Stimulated activated CD8-positive, alpha-beta memory T cell treated with anti-CD3 and anti-CD28 coated beads, Interleukin-2, amount 100 ng/mL, for 48 hours (primary cell): Measurements from ENCODE around the gene ALOX12B.
"Not testable (repeated sequence)": the region's sequence is repeated elsewhere in the genome, so short reads cannot be mapped to it uniquely, and the experiment has no call there.

ENCODE experiments used
- DNase-seq, 2 donors: peaks; one replicate each; pipeline ENCODE4 v3.0.0-alpha.2; 2020; ENCODE audit warnings: low read depth in 2 of 2

The ALOX12B gene

GRCh38 chr17:8082292-8082691 lies 5.2 kb downstream of the ALOX12B start:
- DNase-seq: no peak

GRCh38 chr17:8081876-8082275 lies 5.6 kb downstream of the ALOX12B start:
- no peak for DNase-seq

DNA sequence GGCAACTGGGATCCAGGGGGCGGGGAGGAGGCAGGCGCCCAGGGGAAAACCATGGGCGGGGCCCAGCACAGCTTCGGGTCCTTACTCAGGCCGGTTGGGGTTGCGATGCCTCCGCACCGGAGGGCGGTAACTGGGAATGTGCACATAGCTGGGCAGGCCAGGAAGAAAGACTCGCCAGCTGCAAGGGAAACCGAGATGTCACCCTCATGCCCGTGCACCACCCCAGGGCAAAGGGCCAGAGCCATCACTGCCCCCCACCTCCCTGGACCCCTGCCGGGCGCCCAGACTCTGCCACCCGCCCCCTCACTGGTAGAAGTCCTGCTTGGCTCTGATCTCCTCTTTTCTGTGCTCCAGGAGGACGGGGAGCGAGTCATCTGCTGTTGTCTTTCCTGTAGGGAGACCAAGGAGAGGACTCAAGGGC lies 6.7 kb downstream of the ALOX12B start:
- DNase-seq: no peak

GRCh38 chr17:8080208-8080798 lies 7.2 kb downstream of the ALOX12B start:
- no peak for DNase-seq

- DNase-seq: peak; percentile 71 to 78
Measured at GRCh38 chr17:8079291-8080207, 8.0 kb downstream of the ALOX12B start.

- DNase-seq: not testable (repeated sequence)
Measured at GRCh38 chr17:8077939-8078338, 9.6 kb downstream of the ALOX12B start.

DNA sequence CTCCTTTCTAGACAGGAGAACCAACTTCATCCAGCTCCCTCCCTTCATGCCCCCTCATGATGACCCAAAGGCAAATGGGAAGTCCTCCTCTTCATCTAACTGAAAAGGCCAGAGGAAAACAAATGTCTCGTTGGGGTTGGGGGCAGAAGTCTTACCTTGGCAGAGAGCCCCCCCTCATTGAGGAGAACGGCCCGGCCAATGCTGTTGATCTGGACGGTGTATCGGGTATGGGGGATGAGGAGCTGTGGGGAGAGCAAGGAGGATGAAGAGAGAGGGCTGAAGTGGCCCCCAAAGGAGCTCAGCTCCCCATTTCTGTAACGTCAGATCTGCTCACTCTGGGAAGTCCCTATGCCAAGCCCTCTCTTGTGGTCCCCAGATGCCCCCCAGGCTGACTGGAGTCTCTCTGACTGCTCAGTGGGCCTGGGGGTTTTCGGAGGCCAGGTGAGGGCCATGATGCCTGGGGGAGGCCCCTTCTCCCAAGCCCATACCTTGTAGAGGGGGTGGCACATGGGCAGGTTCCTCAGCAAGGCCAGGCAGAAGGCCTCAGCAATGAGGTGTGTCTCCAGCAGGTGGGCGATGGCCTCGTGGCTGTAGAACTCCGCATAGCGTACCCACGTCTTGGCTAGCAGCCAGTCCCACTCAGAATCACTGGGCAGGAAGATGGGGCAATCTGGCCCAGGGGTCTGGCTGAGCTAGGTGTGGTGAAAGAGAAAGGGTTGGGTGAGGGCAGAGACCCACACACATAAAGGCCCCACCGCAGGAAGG lies 10.8 kb downstream of the ALOX12B start:
- no peak for DNase-seq

DNA sequence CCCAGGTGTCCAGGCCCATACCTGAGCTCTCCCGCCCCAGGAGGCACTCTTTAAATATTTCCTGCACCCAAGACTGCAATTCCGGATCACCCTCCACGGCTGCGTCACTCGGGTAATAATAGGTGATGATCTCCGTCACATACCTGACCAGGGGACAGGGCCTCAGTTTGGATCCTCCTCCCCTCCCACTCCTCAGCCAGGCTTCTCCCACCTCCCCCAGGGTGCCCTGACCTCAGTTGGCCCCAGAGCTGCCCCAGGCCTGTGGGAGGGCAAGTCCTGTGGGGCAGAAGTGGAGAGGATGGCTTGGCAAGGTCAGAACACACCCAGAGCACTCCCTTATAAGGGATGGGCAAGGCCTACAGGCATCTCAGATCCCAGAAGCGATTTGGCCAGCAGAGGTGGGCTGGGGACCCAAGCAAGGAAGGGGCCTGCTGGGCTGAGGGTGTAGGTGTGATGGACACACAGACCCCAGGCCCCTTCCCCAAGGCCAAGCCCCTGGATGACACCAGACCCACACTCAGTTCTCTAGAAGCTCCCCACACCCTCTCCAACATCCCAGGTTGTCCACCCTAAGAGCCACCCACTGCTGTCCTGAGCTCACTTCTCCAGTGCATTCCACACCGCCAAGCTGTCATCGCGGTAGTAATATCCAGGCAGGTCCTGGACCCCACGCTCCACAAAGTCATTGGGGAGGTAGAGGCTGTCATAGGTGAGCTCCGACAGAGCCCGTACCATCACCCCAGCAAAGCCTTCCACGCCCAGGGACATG lies 11.8 kb downstream of the ALOX12B start:
- DNase-seq: no peak

DNA sequence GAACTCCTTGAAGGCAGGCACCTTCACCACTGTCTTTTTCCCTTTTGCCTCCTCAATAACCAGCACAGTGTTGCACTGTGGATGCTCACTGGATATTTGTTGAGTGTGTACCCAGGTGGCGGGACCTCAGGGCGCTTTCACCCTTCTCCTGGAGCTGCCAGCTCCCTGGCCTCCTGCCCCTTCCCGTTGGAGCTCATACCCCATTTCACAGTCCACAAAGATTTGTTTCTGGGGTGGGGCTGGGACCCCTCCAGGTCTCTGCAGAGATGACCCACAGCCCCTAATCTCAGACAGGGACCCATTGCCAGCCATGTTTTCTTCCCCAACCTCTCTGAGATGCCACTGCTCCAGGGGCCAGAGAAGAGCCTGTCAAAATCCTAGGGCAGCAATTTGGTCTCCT lies 12.4 kb downstream of the ALOX12B start:
- DNase-seq: no peak

DNA sequence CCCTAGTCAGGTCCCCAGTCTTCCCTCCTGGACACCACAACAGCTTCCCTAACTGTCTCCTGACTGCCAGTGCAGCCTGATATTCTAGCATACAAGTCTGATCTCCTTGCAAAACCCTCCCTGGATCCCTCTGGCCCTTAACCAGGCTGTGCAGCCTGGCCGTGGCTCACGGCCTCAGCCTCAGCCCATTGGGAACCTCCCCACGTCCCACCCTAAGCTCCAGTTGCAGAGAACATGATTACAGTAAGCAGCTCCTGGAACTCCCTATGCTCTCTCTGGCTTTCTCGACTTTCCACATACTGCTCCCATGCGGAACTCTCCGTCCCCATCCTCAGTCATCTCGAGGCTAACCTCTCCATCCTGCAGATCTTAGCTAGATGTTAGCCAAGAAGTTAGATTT lies 13.0 kb downstream of the ALOX12B start:
- no peak for DNase-seq

- peak; percentile 80 to 83 for DNase-seq
Measured at GRCh38 chr17:8073627-8074484, 13.7 kb downstream of the ALOX12B start.

DNA sequence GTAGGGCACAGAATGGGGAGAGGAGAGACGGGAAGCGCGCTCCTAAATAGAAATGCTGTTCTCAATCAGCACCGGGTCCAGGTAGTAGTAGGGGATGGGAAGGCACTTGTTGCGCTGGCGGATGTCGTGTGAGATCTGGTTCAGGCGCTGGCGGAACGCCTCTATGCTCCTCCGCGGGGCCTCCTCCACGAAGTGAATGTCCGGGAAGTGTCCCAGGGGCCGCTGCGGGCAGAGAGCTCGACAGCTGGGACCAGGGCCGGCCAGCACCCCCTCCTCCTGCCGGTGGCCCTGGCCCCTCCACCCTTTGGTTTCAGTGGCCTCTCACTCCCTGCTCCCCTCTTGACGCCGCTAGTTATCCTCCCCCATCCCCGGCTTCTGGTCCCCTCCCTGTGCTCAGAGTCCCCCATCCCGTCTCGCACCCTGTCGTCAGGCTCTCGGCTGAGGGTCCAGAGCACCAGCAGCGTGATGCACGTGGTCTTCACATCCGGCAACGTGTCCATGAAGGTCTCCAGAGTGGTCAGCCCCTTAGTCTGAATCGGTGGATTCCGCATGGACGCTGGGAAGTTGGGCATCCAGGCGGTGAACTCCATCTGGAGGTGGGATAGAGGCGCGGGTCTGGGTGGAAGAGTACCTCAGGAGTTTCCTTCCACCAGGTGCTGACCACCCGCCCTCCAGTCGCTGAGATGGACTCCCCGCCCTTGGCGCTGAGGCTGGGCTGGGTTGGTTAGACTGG lies 14.6 kb downstream of the ALOX12B start:
- no peak for DNase-seq

DNA sequence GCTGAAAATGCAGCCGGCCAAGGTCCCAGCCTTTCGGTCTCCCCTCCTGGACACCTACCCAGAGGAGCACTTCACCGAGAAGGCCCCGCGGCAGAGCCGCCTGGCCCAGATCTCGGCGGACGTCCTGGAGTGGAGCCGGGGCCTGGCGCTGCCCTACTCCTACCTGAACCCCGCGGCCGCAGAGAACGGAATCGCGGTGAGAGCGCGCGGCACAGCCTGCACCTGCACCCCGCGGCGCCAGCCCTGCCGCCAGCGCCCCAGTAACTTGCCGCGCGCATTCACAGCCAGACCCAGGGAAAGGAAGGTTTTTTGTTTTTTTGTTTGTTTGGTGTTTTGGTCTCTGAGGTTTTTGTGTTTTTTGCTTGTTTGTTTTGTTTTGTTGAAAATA lies 15.2 kb downstream of the ALOX12B start:
- no peak for DNase-seq

DNA sequence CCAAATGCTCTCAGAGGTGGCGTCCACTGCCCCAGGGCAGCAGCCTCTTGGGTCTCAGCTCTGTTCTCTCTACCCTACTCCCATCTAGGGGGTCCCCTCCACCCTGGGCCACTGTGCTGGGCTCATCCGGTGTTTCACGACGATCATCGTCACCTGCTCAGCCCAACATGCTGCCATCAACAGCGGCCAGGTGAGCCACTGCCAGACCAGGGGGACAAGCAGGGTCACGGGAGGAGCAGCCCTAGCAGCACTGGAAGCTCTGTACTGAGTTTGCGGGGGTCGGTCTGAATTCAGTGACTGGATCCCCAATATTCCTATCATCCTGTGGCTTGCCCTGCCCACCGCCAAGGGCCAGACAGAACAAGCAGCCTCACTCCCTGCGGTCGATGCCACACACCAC lies 16.0 kb downstream of the ALOX12B start:
- no peak for DNase-seq

DNA sequence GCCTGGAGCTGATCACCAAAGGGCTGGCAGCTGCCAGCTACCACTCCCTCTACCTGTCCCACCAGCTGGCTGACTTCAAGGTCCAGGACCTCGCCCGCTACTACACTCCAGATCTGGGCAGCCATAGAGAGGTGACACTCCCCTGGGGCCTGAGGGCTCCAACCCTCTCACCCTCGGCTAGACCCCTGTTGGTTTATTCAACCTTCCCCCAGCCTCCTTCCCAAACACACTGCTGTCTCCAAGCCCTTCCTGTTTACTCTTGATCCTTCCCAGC lies 18.0 kb downstream of the ALOX12B start:
- no peak for DNase-seq

DNA sequence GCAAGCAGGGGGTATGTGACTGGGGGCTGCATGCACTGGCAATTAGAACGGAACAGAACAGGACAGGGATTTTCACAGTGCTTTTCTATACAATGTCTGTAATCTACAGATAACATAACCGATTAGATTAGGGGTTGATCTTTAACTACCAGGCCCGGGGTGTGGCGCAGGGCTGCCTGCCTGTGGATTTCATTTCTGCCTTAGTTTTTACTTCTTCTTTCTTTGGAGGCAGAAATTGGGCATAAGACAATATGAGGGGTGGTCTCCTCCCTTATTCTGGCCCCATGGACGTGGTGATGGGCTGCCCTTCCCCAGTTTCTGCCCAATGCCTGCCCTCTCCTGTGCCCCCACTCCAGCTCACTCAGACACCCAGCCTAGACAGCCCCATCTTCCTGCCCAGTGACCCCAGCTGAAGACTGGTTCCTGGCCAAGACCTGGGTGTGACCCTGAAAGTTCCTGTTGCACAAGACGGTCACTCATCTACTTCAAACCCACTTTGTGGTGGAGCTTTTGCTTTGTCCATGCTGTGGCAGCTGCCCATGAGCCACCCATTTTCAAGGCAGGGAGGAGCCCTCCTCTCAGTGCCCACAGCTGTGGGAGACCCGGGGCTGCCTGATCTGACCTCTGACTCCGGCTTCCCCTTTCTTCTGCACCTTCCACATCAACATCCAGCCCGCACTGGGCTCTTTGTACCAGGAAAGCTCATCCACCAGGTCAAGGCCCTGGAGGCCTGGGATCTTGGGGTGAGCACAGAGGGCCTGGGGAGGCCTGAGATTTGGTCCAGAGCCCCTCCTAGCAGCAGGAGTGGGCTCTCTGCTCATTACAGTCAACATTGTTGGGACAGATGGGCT lies 18.6 kb downstream of the ALOX12B start:
- no peak for DNase-seq

GRCh38 chr17:8067806-8068205 lies 19.7 kb downstream of the ALOX12B start:
- DNase-seq: no peak

DNA sequence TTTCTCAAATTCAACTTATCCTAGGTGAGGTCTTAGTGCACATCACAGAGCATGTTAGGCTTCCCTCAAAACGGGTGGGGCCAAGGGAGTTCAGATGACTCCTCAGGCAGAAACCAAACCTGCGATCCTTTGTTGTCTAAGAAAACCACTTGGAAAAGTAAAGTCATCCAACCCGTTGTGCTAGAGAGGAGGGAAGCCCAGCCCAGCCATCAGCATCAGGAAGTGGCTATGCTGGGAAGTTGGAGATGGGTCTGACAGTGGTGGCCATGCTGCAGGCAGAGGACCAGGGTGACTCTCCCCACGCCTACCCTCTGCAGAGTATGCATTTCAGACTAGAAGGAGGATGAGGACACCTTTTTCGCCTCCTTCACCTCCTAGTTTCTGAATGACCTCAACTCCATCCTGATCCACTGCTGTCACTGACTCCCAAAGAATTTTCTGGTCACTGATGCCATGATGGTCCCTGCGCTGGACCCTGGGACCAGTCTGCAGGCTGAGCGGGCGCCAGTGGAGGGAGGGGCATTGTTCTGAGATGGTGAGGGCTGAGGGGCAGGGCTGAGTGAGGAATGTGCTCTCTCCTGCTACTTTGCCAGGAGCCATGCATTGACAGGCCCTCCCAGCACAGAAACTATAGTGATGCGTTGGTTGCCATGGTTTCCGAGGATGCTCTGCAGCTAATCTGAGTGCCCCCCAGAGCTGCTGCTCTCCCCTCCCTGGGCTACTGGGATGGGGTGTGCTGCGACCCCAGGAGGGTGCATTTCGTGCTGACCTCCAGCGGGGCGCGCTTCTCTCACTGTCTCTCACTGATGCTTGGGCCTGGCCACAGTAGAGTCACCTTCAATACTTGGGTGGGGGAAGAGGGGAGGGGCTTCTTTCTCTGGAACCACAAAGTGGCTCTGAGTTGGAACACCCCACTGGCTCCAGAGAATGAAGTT lies 20.4 kb downstream of the ALOX12B start:
- DNase-seq: no peak
